Stimulated activated CD4-positive, alpha-beta T cell treated with anti-CD3 and anti-CD28 coated beads, Interleukin-1b, Interleukin-23, amount 100 ng/mL, for 4 hours (primary cell): ENCODE data around the gene AUTS2.
"Not testable (repeated sequence)": the region's sequence is repeated elsewhere in the genome, so short reads cannot be mapped to it uniquely, and the experiment has no call there.

ENCODE experiments used
- DNase-seq, 2 donors: peaks; one replicate each; pipeline ENCODE4 v3.0.0-alpha.2; 2020; ENCODE audit warnings: low read depth in 2 of 2

AUTS2 gene

DNA sequence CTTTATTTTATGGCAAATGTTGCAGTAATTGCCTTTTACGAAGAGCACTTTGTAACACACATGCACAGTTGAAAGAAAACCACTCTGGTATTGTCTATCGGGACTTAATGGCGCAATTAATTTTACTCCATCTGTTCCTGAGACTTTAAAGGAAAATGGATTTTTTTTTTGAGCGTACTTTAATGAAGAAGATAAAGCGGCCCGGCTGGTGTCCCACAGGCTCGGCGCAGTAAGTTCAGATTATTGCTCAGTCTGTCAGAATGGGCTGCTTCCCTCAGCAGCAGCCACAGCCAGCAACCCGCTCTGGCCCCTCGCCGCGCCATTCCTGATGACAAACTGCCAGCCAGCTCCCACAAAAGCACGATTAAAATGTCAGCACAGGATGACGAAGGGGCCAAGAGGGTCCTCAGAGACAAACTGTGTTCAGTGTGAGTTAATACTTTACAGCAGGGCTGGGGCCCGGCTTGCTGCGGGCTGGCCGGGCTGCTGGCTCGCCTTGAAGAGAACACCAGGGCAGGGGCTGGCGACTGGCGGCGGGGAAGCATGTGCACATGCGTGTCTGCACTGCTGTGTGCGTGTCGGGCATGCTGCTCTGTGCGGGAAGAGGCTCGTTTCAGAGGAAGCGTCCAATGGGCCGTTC is 1032.7 kb downstream of the AUTS2 start:
- DNase-seq, result no peak

DNA sequence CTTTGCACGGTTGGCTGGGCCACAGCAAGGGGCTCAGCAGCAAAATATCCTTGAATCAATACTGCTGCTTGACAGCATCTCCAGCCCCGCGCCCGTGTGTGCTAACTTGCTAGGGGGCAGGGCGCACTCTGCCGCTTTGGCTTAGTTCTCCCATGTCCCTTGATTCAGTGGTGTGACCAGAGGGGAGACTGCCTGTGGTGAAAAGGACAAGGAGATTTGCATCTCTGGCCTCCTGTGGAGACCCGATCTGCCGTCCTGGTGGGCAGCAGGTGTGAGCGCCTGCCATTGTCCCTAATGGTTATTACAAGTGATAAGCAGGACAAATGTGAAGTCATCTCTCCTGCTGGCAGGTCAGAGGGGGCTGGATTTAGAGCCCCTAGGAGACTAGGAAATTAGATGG is 1033.4 kb downstream of the AUTS2 start:
- no peak for DNase-seq

DNA sequence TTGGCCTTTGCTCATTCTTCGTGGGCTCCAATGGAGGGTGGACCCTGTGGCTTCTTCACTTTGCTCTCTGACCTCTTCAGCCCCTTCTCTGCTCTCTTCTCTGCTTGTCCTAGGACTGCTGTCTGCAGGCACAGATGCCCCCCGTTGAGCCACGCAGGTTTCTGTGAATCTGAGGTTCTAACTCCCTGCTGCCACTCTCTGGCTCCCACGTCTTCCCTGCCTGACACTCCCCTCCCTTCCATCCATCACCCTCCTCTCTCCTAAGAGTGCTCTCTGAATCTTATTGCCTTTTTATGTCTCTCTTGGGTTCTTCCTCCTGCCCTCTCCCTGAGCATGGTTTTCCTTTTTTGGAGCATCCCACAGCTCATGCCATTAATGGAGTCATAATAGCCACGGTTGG is 1034.1 kb downstream of the AUTS2 start:
- DNase-seq, result no peak

DNA sequence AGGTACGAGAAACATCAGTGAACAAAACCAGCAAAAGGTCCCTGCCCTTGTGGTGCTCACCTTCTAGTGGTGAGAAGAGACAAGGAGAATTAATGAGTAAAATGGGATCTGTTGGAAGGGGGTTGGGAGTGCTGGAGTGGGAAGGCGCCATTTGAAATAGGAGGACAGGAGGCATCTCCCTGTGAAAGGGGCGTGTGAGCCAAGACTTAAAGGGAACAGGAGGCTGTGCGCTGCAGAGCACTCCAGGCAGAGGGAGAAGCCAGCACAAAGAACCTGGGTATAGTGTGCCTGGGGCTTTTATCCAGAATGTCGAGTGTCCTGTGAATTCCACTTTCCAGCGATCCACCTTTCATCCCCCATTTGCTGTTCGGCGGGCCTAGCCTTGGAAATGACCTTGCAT is 1035.8 kb downstream of the AUTS2 start:
- DNase-seq, result no peak

DNA sequence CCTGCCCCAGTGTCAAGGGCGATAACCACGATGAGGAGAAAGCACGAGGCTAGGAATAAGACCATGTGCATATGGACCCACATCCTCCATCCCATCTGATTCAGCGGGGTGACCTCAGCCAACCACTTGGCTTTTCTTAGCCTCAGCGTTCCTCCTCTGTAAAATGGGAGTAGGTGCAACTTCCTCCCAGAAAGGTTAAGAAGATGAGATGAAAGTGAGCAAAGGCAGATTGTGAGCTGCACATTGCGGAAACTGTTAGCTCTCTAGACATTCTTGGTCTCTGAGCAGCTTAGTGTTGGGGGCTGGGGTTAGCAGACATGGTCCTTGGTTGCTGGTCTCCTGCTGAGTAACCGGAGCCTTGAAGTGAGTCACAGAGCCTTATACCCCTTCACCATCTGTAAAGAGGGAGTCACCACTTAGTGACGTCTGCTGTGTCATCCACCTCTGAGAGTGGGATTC is 1036.4 kb downstream of the AUTS2 start:
- no peak for DNase-seq

DNA sequence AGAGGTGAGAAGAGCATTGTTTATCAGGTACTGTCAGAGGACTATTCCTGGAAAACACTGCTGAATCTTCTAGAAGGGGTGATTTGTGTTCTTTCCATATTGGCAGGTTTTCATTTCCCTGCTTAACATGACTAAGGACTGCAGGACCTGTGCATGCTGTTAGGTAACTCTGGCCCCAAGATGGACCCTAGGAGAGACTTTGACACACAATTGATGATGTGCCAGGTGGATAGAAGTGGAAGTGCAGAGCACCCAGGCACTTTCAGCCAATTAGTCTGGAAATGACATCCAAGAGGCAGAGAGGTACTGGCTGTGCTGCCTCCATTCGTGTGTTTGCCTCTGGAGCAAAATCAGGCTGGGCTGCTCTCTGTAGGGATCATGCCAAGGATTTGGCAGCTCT is 1037.4 kb downstream of the AUTS2 start:
- DNase-seq, result no peak

DNA sequence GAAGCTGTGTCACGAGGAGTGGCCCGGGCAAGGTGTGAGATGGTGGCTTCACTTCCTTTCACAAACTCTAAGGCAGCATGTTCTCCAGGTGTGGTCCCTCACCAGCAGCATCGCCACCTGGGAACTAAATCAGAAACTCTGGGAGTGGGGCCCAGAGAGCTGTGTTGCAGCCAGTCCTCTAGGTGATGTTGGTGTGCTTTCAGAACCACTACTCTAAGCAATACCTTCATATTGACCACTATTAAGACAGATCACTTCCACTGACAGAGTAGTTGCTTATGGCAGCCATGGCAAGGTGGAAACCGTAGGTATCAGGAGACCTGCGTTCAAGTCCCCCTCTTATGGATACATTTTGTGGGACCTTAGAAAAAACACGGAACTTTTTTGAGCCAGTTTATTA is 1037.9 kb downstream of the AUTS2 start:
- no peak for DNase-seq

DNA sequence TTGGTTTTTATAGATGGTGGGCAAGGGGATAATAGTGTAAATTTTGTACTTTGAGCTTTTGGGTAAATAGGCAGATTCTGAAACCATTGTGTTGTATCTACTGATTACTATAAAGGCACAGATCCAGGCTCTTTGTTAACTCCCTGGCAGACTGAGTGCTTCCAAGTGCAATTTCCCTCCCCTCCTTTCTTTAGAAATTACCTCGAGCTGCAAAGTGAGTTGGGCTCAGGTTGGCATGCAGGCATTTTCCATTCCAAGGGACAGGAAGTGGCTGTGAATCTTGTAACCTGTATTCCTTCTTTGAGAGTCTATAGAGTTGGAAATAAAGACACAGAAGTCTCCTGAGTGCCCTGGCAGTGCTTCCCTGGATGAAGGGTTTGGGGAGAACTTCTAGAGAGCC is 1039.5 kb downstream of the AUTS2 start:
- no peak for DNase-seq

DNA sequence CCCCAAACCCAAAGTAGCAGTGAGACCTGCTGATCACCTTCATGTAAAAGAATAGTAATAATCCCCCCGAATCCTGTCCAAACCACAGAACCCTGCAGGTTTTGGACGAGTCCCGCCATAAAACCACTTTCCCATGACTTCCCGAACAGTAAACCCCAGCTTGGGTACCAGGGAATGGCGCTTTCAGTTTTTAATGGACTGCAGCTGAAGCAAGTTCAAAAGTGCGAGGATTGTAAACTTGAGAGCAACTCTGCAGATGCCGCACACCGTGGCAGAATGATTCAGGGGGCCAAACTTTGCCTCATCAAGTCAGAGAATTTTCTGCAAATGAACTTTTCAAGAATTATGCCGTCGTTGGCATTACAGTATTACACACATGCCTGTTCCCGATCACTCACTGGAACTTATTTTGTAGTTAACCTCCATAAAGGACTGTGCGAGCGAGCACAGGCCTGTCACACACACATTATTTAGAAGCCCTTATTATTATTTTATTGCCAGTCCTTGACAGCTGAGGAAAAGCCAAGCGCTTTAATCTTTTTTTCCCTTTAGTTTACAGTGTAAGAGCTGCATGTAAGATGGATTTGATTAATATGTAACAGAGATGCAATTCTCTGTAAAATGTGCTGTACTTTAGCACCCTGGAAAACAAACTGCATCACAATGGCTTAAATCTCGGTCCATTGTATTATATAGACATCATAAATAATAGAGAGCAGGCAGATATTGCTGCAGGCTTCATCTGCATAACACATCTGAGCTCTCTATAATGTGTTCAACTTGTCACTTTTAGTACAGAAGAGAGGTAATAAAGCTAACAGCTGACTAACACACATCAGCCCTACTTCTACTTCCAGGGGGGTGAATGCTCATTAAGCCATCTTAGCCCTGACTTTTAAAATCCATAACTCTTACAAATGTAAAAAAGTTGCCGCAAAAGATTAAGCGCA is 1040.2 kb downstream of the AUTS2 start:
- DNase-seq, result no peak

DNA sequence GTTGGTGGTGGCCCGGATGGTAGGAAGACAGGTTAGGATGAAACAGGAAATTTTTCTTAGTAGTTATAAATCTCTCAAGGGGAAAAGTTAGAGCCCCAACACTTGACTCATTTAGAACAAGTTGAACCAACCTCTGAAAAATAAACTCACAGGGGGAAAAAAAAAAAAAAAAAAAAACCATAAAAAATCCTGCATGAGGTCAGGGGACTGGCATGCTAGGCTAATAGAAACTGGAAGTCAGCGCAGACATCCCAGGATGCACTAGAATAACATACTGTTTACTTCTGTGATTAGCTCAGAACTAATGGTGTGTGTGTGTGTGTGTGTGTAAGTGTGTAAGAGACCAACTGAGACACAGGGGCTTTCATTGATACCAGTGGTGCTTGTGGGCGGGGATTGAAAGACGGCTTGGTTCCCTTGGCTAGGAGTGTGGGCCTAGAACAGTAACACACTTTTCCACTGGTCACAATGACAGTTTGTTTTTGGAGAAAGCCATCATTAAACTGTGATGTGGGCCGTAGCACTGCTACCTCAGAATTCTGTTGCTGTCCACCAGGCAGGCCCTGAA is 1042.1 kb downstream of the AUTS2 start:
- DNase-seq, result no peak

DNA sequence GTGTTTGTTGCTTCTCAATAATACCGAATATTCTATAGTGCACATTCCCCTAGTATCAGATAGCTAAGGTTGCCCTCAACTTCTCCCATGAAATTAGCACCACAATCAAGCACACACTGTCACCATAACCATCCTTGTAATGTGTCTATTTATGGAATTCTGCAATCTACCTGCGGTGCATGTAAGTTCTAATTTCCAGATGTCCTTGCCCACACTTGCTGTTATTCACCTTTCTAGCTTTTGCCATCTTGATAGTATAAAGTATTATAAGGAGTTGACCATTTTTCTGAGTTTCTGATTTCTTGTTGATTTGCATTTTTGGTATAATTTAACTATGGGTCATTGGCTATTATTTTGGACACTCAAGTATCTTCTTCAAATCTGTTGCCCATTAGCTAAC is 1043.6 kb downstream of the AUTS2 start:
- no peak for DNase-seq

DNA sequence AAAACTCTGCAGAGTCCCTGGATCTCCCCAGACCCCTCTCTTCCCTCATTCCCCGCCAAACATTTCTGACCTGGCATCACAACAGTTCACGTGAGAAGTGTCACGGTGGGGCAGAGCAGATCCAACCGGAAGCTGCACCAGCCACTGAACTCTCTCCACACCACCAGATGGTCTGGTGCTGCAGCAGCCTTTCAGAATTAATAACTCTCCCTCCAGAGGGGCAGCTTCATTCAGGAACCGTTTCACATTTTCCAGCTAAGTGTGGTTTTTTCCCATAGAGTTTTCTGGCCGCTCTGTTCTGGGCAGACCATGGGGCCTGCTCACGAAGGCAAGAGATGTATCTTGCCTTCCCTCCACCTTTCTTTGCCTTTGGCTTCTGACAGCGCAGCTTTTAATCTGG is 1047.0 kb downstream of the AUTS2 start:
- DNase-seq, result no peak

DNA sequence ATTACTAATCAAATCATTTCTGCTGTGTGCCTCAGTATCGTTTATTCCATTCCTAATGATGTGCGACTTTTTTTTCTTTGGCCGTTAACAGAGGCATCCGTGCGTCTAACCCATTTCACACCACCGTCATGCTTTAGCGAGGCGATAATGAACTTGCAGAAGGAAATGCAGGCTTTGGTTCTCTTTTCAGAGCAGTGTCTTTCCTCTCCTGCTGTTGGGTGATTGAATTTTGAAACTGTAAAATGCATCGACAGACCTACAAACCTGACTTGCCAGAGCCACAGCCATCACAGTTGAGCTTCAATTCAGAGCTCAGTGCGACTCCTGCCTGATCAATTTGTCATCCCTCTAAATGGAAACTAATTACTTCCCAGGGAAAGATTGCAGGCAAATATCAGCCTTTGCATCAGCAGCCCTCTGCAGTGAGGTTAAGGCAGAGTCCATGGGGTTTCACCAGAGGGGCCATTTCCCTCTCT is 1047.6 kb downstream of the AUTS2 start:
- DNase-seq, result no peak

DNA sequence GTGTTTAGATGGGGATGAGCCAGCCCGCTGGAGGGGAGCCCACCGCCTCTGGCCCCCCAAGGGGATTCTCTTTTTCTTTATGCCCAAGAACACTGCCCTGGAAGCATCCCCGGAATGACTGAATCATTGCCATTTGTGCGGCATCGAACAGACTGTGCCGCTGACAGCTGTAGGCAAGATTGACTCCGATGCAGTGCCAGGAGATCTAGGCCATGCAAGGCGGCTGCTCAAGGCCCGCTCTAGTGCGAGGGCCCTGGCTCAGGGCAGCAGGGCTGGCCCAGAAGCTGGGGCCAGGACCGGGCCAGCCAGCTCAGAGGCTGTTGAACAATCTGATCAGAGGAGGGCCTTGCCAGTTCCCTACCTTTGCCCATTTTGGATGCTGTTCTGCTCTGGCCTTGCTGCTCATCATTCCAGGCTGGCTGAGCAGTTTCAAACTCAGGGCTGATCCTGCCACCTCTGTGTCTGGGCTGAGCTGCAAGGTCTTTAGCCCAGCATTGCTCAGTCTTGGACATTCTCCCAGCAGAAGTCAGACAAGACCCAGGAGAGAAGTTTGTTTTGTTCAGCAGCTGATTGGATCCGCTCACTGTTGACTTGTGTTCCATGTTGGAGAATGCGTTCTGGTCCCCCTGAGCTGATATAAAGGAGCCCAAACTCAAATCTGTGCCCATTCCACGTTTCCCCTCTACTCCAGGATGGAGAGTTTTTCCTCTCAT is 1048.4 kb downstream of the AUTS2 start:
- DNase-seq, result no peak

DNA sequence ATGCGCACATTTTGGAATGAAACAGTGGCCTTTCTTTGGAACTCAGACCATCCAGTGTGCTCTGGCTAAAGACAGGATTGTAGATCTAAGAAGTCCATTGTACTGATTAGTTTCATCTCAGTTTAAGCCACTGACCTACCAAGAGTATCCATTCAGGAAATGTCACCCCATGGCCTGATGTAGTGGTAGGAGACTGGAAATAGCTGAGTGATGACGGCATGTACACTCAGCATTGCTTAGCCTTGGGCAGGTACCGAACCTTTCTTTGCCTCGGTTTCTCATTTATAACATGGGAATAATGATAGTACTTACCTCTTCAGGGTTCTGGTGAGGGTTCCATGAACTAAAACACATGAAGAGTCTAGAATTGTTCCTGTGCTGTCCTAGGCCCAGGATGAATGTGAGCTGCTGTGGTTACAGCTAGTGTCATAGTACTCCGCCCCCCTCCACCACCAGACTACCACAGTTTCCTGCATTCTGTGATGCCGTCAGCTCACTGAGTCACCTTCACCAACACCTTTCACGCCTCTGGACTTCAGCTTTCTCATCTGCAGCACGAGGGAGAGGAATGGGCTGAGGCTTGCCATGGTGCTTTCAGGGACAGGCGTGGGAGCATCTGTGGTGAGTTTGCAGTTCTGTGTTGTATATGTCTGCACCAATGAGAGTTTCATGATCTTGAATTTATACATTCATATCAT is 1049.7 kb downstream of the AUTS2 start:
- DNase-seq, result peak; percentile 30 to 56

DNA sequence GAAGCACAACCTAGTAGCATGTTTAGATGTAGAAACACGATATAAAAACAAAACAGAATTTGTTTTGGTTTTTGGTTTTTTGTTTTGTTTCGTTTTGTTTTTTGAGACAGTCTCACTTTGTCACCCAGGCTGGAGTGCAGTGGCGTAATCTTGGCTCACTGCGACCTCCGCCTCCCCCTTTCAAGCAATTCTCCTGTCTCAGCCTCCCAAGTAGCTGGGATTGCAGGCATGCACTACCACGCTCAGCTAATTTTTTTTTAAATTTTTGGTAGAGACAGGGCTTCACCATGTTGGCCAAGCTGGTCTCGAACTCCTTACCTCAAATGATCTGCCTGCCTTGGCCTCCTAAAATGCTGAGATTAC is 1050.2 kb downstream of the AUTS2 start:
- not testable (repeated sequence) for DNase-seq

DNA sequence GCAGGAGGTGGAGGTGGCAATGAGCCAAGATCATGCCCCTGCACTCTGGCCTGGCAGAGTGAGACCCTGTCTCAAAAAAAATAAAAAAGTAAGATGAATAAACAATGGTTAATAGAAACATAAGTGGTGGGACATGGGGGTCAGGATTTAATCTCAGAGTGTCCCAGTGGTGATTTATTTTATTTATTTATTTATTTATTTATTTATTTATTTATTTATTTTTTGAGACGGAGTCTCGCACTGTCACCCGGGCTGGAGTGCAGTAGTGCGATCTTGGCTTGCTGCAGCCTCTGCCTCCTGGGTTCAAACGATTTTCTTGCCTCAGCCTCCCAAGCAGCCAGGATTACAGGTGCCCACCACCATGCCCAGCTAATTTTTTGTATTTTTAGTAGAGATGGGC is 1051.0 kb downstream of the AUTS2 start:
- DNase-seq, result no peak

DNA sequence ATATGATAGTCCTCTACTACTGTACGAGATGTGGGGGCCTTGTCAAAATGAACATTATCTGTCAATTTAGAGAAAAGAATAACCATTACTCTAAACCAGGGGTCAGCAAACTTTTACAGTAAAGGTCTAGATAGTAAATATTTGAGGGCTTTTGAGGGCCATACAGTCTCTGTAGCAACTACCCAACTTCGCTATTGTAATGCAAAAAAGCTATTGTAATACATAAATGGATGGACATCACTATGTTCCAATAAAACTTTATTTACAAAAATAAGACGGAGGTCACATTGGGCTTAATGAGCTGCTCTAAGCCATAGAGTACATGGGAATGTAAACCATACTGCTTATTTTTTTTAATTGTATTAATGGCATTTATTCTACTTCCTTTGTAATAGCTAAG is 1055.9 kb downstream of the AUTS2 start:
- DNase-seq, result no peak

DNA sequence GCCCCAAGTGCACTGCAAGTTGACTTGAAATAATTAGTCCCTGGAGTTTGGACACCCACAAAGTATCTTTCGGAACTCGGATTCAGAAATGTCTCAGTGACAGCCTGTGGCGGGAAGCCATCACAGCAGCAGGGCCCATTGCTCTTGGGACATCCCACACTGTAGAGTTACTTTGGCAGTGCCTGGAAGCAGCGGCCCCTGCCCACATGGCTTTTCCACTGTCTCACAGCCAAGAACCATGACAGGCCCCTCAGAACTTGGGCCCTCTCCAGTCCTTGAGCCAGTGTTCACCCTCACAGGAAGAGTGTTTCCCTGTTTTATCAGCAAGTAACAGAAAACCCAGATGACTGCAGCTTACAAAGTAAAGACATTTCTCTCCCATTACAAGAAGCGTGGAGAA is 1056.7 kb downstream of the AUTS2 start:
- no peak for DNase-seq

DNA sequence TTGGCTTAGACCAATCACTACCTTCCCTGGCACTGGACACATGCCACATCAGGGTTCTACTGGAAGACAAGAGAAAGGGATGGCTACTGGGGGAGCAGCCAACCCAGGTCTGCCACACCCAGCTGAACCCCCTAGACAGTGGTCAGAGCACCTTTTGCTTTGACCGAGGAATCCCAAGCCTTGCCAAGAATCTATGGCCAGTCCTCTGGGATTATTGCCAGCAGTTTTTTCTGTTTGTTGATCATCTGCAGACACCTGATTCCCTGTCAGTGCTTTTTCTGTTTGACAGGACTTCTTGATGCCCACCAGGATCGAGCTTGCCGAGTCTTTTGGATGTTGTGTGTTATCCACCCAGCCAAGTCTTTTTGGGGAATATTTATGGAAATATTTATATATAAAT is 1057.4 kb downstream of the AUTS2 start:
- no peak for DNase-seq

DNA sequence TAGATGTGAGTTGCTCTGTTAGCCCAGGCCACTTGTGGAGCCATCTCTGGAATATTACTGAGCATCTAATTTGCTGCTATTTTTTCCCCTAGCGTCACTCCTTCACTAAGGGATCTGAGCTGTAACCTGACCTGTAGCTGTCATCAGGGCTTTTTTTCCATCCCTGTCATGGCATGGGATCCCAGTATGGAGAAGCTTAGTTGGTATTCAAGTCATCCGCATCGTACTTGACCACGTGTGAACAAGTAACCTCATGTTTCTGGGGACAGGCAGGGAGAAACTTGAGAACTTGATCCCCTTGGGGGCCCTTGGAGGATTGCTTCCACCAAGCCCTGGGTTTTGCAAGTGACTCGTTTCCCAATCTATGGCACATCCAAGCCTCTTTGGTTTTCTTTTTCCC is 1059.3 kb downstream of the AUTS2 start:
- DNase-seq, result no peak
